Neural crest cell (in vitro differentiated cells): Measurements from ENCODE around the gene NCKAP5L. TPM values are rescaled to one million over a fixed set of nuclear protein-coding genes. Genes with fewer than 3 reads are reported as not detected.
"Not testable (repeated sequence)": the region's sequence is repeated elsewhere in the genome, so short reads cannot be mapped to it uniquely, and the experiment has no call there.

Source experiments
- DNase-seq: peaks from one replicate; pipeline ENCODE4 v3.0.0; 2021; ENCODE audit warnings: low read depth, mixed read lengths, low spot score
- H3K27ac Mint-ChIP-seq: one replicate; pipeline ENCODE4 v1.8.0; 2021; ENCODE audit warnings: mild to moderate bottlenecking, mixed read lengths; ENCODE audit not compliant: unreplicated experiment
- H3K27me3 Mint-ChIP-seq: 2 replicates; pipeline ENCODE4 v1.8.0; 2021; ENCODE audit warnings: low read depth, mild to moderate bottlenecking, mixed read lengths
- H3K36me3 Mint-ChIP-seq: 2 replicates; pipeline ENCODE4 v1.8.0; 2021; ENCODE audit warnings: low read depth, mild to moderate bottlenecking, mixed read lengths
- H3K4me1 Mint-ChIP-seq: 2 replicates; pipeline ENCODE4 v1.8.0; 2021; ENCODE audit warnings: mixed read lengths
- H3K4me3 Mint-ChIP-seq: one replicate; pipeline ENCODE4 v1.8.0; 2021; ENCODE audit warnings: mild to moderate bottlenecking, mixed read lengths
- H3K9me3 Mint-ChIP-seq: 2 replicates; pipeline ENCODE4 v1.8.0; 2021; ENCODE audit warnings: mixed read lengths
- total RNA-seq: library from RNA; stranded (reverse); gene quantifications from 2 replicates; pipeline ENCODE4 v1.2.1, GENCODE V29; 2021
- TF ChIP-seq, protein P1 (sequence below): fragments of 200-600 bp; sonication (generic); conservative IDR thresholded peaks from 2 replicates; pipeline ENCODE4 v1.5.0; 2021; ENCODE audit warnings: antibody characterized with exemption, mild to moderate bottlenecking

Gene NCKAP5L
- total RNA-seq, 1 donor from 2014 or later, result 45.0 TPM

DNA sequence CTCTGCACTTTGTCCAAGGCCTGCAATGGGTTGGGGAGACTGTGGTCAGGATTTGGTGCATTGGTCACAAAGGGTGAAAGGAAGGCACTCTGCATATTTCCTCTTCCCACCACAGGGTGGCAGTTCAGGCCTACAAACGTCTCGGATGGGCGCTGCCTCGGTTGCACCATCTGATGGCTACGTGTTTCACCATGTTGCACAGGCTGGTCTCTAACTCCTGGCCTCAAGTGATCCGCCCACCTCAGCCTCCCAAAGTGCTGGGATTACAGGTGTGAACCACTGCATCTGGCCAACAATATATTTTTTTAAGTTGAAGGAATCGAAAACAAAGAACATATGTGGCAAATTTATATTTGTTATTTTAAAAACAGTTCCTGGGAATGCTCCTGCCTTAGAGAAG is 51.8 kb downstream of the NCKAP5L start:
- Mint-ChIP-seq H3K4me3 (no peak overlapping the region), H3K4me1 (peaks cover 3% of the 10 kb centered on the region), H3K9me3 (no peaks in the 10 kb centered on the region), H3K36me3 (no peaks in the 10 kb centered on the region), H3K27me3 (peaks cover 20% of the 10 kb centered on the region), H3K27ac (no peak overlapping the region)
- TF ChIP-seq, protein P1, sequence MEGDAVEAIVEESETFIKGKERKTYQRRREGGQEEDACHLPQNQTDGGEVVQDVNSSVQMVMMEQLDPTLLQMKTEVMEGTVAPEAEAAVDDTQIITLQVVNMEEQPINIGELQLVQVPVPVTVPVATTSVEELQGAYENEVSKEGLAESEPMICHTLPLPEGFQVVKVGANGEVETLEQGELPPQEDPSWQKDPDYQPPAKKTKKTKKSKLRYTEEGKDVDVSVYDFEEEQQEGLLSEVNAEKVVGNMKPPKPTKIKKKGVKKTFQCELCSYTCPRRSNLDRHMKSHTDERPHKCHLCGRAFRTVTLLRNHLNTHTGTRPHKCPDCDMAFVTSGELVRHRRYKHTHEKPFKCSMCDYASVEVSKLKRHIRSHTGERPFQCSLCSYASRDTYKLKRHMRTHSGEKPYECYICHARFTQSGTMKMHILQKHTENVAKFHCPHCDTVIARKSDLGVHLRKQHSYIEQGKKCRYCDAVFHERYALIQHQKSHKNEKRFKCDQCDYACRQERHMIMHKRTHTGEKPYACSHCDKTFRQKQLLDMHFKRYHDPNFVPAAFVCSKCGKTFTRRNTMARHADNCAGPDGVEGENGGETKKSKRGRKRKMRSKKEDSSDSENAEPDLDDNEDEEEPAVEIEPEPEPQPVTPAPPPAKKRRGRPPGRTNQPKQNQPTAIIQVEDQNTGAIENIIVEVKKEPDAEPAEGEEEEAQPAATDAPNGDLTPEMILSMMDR, result peak; percentile 86
- peak; percentile 61 for DNase-seq

DNA sequence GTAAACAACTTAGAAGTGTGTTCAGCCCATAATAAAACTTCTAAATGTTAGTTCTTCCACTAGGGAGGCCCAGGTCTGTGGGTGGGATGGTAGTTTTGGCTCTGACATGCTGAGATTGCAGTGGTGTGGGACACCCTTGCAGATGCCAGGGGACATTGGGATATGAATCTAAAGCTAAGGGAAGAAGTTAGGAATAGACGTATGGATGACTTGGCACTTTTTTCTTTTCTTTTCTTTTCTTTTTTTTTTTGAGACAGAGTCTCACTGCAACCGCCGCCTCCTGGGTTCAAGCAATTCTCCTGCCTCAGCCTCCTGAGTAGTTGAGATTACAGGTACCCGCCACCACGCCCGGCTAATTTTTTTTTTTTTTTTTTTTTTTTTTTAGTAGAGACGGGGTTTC is 55.1 kb downstream of the NCKAP5L start:
- not testable (repeated sequence) for H3K27ac Mint-ChIP-seq, H3K4me1 Mint-ChIP-seq, H3K36me3 Mint-ChIP-seq, H3K4me3 Mint-ChIP-seq, DNase-seq, H3K9me3 Mint-ChIP-seq, H3K27me3 Mint-ChIP-seq

DNA sequence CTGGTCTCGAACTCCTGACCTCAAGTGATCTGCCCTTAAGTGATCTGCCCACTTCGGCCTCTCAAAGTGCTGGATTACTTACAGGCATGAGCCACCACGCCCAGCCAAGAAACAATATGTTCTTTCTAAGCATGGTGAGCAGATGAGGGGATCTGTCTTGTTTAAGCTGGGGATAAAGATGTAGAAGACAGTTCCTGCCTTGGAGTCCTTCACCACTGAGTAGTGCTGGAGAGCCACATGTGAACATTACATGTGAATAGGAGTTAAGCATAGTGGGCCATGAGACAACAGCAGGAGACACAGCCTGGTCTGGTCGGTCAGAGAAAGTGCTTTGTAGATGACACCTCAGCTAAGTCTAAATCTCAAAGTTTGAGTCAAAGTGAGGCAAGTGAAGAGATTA is 60.9 kb downstream of the NCKAP5L start:
- no peaks in the 10 kb centered on the region for H3K27me3 Mint-ChIP-seq
- no peak overlapping the region for H3K27ac Mint-ChIP-seq
- no peaks in the 10 kb centered on the region for H3K4me1 Mint-ChIP-seq
- TF ChIP-seq, protein P1, result no peak
- H3K9me3 Mint-ChIP-seq, result no peaks in the 10 kb centered on the region
- no peak overlapping the region for H3K4me3 Mint-ChIP-seq
- H3K36me3 Mint-ChIP-seq, result peaks cover 10% of the 10 kb centered on the region
- DNase-seq, result no peak

DNA sequence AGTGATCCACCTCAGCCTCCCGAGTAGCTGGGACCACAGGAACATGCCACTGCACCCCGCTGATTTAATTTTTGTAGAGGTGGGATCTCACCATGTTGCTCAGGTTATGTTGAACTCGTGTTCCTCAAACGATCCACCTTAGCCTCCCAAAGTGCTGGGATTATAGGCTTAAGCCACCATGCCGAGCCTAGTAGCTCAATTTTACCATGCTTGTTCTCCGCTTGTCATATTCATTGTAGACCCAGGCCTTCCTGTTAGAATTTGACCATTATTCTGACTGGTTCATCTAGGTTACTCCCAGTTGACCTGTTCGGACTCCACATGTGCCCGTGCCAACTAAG is 62.1 kb downstream of the NCKAP5L start:
- Mint-ChIP-seq H3K4me3 (no peak overlapping the region), H3K9me3 (no peaks in the 10 kb centered on the region), H3K4me1 (no peaks in the 10 kb centered on the region), H3K36me3 (peaks cover 18% of the 10 kb centered on the region), H3K27ac (no peak overlapping the region), H3K27me3 (no peaks in the 10 kb centered on the region)
- no peak for DNase-seq
- TF ChIP-seq, protein P1, result no peak

DNA sequence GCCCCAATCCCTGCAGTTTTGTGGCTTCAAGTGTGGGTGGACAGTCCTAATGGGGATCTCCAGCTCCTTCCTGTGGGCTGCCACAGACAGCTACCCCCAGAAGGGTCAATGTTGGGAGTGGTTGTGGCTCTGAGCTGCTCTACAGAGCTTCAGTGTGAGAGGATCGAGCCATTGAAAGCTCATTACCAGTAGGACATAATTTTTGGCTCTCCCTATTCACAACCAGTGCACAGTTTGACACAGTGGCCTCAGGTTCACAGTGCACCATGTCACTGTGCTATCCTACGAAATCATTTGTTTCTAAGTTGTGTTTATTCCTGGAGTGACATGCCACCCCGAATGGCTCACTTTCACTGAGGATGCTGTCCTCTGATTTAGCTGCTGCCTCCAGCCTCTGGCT is 64.1 kb downstream of the NCKAP5L start:
- TF ChIP-seq, protein P1, result no peak
- Mint-ChIP-seq H3K4me3 (no peak overlapping the region), H3K36me3 (peaks cover 20% of the 10 kb centered on the region), H3K27ac (no peak overlapping the region), H3K27me3 (no peaks in the 10 kb centered on the region), H3K9me3 (no peaks in the 10 kb centered on the region), H3K4me1 (no peaks in the 10 kb centered on the region)
- DNase-seq, result no peak

DNA sequence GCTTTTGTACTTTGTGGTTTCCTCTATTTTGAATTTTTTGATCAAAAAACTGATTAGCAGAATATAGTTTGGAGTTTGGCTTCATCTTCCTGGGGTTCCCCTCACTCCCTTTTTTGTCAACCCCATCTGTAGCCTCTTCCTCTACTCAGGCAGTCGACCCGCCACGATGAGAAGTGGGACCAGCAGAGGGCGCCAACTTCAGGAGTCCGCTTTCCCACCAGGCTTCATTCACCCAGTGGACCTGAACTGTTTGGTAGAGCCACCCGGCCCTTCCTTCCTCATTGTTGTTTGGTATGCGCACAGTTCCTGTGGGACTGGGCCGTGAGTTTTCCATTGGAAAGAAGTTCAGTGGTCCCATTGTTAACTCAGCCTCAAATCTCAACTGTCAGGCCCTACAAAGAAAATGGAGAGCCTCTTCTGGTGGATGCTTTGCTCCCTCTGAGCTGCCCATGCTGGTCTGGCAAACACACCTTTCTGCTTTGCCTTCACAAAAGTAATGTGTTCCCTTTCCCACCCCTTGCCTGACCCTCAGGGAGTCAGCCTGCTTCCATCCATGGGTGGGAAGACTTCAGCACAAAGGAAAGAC is 65.1 kb downstream of the NCKAP5L start:
- DNase-seq, result peak; percentile 77
- TF ChIP-seq, protein P1, result peak; percentile 73
- Mint-ChIP-seq H3K4me1 (no peaks in the 10 kb centered on the region), H3K27me3 (no peaks in the 10 kb centered on the region), H3K9me3 (no peaks in the 10 kb centered on the region), H3K36me3 (peaks cover 29% of the 10 kb centered on the region), H3K27ac (no peak overlapping the region), H3K4me3 (no peak overlapping the region)
